Measurements from ENCODE around the gene DNAJC7. TPM values are rescaled to one million over a fixed set of nuclear protein-coding genes. Genes with fewer than 3 reads are reported as not detected.
A peak's percentile ranks its signal among the peaks of the same experiment; 100 is the strongest.

DNAJC7 gene
- total RNA-seq, 1 experiment from 2014 or later: 72.0 TPM

DNA sequence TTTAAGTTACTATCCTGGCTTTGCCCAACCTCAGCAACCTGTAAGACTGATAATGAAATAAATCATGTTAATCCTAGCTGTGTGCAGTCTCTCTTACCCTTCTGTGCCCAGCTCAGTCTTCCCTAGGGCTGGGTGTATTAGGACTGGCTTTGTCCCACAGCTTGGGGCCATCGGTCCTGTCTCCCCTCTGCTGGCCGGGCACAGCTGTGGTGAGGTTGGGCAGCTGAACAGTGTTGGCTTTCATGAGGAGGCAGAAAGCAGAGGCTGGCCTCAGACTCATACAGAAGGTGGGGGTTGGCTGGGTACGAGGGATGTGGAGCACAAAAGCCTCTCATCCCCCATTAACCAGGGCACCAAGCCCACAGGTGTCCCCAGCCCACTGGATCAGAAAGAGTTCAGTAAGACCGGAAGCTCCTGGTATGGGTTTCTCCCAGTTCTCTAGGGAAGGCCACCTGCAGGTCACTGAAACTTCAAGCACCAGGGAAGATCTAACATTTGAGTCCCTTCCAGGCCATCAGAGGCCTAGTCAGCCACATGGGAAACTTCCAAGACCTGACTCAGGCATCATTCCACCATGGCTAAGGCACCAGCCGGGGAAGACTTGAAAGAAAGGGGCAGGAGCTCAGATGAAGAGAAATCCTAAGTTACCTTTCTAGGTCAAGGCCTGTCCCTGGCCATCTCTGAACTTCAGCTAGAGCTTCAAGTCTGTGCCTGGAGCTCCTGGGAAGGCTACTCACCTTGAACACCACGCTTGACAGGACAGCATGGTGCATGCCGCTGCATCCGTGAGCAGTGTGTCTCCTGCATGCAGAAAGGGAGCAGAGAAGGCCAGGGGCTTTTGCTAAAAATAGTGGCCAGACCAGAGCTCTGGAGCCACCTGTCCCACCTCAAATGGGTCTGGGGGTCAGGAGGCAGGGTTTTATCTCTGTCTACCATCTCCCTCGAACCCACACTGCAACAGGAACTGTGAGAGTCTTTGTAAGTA lies 41.8 kb downstream of the DNAJC7 start:
- Histone ChIP-seq H3K36me3 (ENCODE audit: control insufficient read depth, insufficient read depth, low read length) (no peaks in the 10 kb centered on the region), H3K9me3 (ENCODE audit: control insufficient read depth, insufficient read depth, low read depth, low read length) (no peaks in the 10 kb centered on the region), H3K4me1 (ENCODE audit: control insufficient read depth, insufficient read depth, low read length) (peaks cover 22% of the 10 kb centered on the region), H3K27ac (ENCODE audit: low read length) (no peak overlapping the region), H3K27me3 (ENCODE audit: control insufficient read depth, insufficient read depth, low read length) (no peaks in the 10 kb centered on the region), H3K4me3 (ENCODE audit: low read depth in 2 of 2, low read length in 2 of 2) (no peak overlapping the region)
- intact Hi-C loops (cut with micrococcal nuclease; ENCODE audit: unreplicated experiment) (no loop called here), in situ Hi-C loops (cut with HindIII; ENCODE audit: low pct_unique_long_range_greater_than_20kb, low sequenced_read_pairs) (no loop called here)
- BruUV-seq (replicated peaks): no TSS peak
- ChIA-PET CTCF (interaction anchor here (0.6 kb wide), 1 partner anchor 12 kb away, joined by 4 read pairs; no protein-coding TSS in a partner anchor), POLR2A (no interaction called here)
- DNase-seq (ENCODE audit: low read depth, low spot score) (no peak), ATAC-seq (peak; percentile 22)
- no peak for TF ChIP-seq TCF7L2 (IDR thresholded peaks at IDR 0.05; ENCODE audit: low read depth, low read length)
- TF ChIP-seq, protein P1, sequence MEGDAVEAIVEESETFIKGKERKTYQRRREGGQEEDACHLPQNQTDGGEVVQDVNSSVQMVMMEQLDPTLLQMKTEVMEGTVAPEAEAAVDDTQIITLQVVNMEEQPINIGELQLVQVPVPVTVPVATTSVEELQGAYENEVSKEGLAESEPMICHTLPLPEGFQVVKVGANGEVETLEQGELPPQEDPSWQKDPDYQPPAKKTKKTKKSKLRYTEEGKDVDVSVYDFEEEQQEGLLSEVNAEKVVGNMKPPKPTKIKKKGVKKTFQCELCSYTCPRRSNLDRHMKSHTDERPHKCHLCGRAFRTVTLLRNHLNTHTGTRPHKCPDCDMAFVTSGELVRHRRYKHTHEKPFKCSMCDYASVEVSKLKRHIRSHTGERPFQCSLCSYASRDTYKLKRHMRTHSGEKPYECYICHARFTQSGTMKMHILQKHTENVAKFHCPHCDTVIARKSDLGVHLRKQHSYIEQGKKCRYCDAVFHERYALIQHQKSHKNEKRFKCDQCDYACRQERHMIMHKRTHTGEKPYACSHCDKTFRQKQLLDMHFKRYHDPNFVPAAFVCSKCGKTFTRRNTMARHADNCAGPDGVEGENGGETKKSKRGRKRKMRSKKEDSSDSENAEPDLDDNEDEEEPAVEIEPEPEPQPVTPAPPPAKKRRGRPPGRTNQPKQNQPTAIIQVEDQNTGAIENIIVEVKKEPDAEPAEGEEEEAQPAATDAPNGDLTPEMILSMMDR (IDR thresholded peaks at IDR 0.05): no peak
- no peak; the same call in 1 of the 2 replicates for TF ChIP-seq POLR2AphosphoS5 (IDR thresholded peaks at IDR 0.05; ENCODE audit: low read depth, low read length)
- TF ChIP-seq SIN3A (IDR thresholded peaks at IDR 0.05; ENCODE audit: borderline replicate concordance, insufficient read depth, low read depth, low read length): no peak
- TF ChIP-seq, protein P2, sequence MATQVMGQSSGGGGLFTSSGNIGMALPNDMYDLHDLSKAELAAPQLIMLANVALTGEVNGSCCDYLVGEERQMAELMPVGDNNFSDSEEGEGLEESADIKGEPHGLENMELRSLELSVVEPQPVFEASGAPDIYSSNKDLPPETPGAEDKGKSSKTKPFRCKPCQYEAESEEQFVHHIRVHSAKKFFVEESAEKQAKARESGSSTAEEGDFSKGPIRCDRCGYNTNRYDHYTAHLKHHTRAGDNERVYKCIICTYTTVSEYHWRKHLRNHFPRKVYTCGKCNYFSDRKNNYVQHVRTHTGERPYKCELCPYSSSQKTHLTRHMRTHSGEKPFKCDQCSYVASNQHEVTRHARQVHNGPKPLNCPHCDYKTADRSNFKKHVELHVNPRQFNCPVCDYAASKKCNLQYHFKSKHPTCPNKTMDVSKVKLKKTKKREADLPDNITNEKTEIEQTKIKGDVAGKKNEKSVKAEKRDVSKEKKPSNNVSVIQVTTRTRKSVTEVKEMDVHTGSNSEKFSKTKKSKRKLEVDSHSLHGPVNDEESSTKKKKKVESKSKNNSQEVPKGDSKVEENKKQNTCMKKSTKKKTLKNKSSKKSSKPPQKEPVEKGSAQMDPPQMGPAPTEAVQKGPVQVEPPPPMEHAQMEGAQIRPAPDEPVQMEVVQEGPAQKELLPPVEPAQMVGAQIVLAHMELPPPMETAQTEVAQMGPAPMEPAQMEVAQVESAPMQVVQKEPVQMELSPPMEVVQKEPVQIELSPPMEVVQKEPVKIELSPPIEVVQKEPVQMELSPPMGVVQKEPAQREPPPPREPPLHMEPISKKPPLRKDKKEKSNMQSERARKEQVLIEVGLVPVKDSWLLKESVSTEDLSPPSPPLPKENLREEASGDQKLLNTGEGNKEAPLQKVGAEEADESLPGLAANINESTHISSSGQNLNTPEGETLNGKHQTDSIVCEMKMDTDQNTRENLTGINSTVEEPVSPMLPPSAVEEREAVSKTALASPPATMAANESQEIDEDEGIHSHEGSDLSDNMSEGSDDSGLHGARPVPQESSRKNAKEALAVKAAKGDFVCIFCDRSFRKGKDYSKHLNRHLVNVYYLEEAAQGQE (IDR thresholded peaks at IDR 0.05; ENCODE audit: insufficient read depth in 1 of 2, low read depth in 2 of 2, low read length in 1 of 2): no peak

DNA sequence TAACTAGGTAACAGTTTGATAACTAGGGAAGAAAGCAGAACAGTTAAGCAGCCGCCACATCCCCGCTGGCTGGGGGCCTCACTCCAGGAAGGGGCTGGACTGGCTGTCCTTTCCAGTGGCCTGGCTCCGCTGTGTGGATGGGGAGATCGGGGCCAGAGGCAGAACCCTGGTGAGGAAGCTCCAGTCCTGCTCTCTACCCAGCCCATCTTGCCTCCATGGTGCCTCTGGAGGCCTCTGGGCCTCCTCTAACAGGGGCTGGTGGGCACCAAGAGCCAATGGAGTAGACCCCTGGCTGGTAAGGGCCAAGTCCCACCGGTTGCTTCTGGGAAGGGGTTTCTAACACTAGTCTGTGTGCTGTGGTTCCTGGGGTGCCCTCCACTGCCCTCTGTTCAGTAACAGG lies 42.6 kb downstream of the DNAJC7 start:
- Histone ChIP-seq H3K27me3 (ENCODE audit: control insufficient read depth, insufficient read depth, low read length) (no peaks in the 10 kb centered on the region), H3K4me3 (ENCODE audit: low read depth in 2 of 2, low read length in 2 of 2) (no peak overlapping the region), H3K9me3 (ENCODE audit: control insufficient read depth, insufficient read depth, low read depth, low read length) (no peaks in the 10 kb centered on the region), H3K36me3 (ENCODE audit: control insufficient read depth, insufficient read depth, low read length) (no peaks in the 10 kb centered on the region), H3K4me1 (ENCODE audit: control insufficient read depth, insufficient read depth, low read length) (peaks cover 22% of the 10 kb centered on the region), H3K27ac (ENCODE audit: low read length) (no peak overlapping the region)
- intact Hi-C loops (cut with micrococcal nuclease; ENCODE audit: unreplicated experiment) (no loop called here), in situ Hi-C loops (cut with HindIII; ENCODE audit: low pct_unique_long_range_greater_than_20kb, low sequenced_read_pairs) (no loop called here)
- TF ChIP-seq, protein P2 (IDR thresholded peaks at IDR 0.05; ENCODE audit: insufficient read depth in 1 of 2, low read depth in 2 of 2, low read length in 1 of 2): no peak
- TF ChIP-seq SIN3A (IDR thresholded peaks at IDR 0.05; ENCODE audit: borderline replicate concordance, insufficient read depth, low read depth, low read length): no peak
- no peak for TF ChIP-seq POLR2AphosphoS5 (IDR thresholded peaks at IDR 0.05; ENCODE audit: low read depth, low read length)
- DNase-seq (ENCODE audit: low read depth, low spot score) (no peak), ATAC-seq (0 out of 2 replicates have a peak, but pooled peaks have one; percentile 2)
- CTCF ChIA-PET: interaction anchor here (0.6 kb wide), 1 partner anchor 11 kb away, joined by 4 read pairs; no protein-coding TSS in a partner anchor
- TSS peak; percentile 67 for BruUV-seq (replicated peaks)
- POLR2A ChIA-PET: no interaction called here
